HepG2 (cell line): Measurements from ENCODE around the gene UGGT1. TPM values are rescaled to one million over a fixed set of nuclear protein-coding genes. Genes with fewer than 3 reads are reported as not detected.
A peak's percentile ranks its signal among the peaks of the same experiment; 100 is the strongest.

ENCODE experiments used
- ATF7-NPFF ChIP-seq: sonication (generic); formaldehyde crosslinking; IDR thresholded peaks from 2 replicates; pipeline ENCODE4 v1.8.1; 2023; ENCODE audit warnings: mild to moderate bottlenecking, low read depth, missing genetic modification reagents, moderate library complexity
- BRCA1 ChIP-seq: sonication (generic); formaldehyde crosslinking; IDR thresholded peaks from 2 replicates; pipeline ENCODE4 v1.4.0; 2020; ENCODE audit warnings: missing genetic modification reagents
- CAMTA2 ChIP-seq: sonication (generic); formaldehyde crosslinking; IDR thresholded peaks from 2 replicates; pipeline ENCODE4 v1.4.0; 2020; ENCODE audit warnings: mild to moderate bottlenecking, missing genetic modification reagents, borderline replicate concordance
- EED ChIP-seq: sonication (generic); formaldehyde crosslinking; IDR thresholded peaks from 2 replicates; pipeline ENCODE4 v1.5.0; 2020; ENCODE audit warnings: mild to moderate bottlenecking, missing genetic modification reagents
- EP300 ChIP-seq, 3 experiments: sonication (generic) in 1 of 3; formaldehyde crosslinking in 1 of 3; IDR thresholded peaks; 2 replicates each; pipeline versions ENCODE4 v1.5.1 to v1.6.1; 2011 to 2020; ENCODE audit warnings: low read depth in 2 of 3, low read length in 2 of 3, borderline replicate concordance in 1 of 3, improper control_type of control experiment in 1 of 3, mild to moderate bottlenecking in 1 of 3, missing genetic modification reagents in 1 of 3, moderate library complexity in 1 of 3
- FOXA1 ChIP-seq, 2 experiments: fragments of 450-650 bp in 1 of 2; sonication (generic) in 1 of 2; formaldehyde crosslinking in 1 of 2; IDR thresholded peaks; 2 replicates each; pipeline versions ENCODE4 v1.4.0 to v1.6.1; 2016 to 2020; ENCODE audit warnings: missing genetic modification reagents in 1 of 2
- HDAC6 ChIP-seq: fragments of 200-600 bp; sonication (generic); IDR thresholded peaks from 2 replicates; pipeline ENCODE4 v1.7.0; 2017; ENCODE audit warnings: mild to moderate bottlenecking, antibody characterized with exemption, low read length, low read depth
- HOXD1 ChIP-seq: sonication (generic); formaldehyde crosslinking; IDR thresholded peaks from 2 replicates; pipeline ENCODE4 v1.5.0; 2020; ENCODE audit warnings: missing genetic modification reagents
- NR2F2 ChIP-seq: IDR thresholded peaks from 2 replicates; pipeline ENCODE4 v1.6.1; 2012; ENCODE audit warnings: low read depth, inconsistent platforms, borderline replicate concordance
- SMARCE1 ChIP-seq: fragments of 450-650 bp; IDR thresholded peaks from 2 replicates; pipeline ENCODE4 v1.6.1; 2017; ENCODE audit warnings: borderline replicate concordance
- SRSF4 ChIP-seq: fragments of 200-400 bp; formaldehyde crosslinking; IDR thresholded peaks from one replicate; pipeline ENCODE4 v1.6.1; 2018; ENCODE audit warnings: mild to moderate bottlenecking, low read depth, low read length, moderate library complexity; ENCODE audit not compliant: poor library complexity, severe bottlenecking
- TOE1 ChIP-seq: sonication (generic); formaldehyde crosslinking; IDR thresholded peaks from 2 replicates; pipeline ENCODE4 v1.4.0; 2020; ENCODE audit warnings: mild to moderate bottlenecking, missing genetic modification reagents
- ZNF335 ChIP-seq: sonication (generic); formaldehyde crosslinking; IDR thresholded peaks from 2 replicates; pipeline ENCODE4 v1.4.0; 2020; ENCODE audit warnings: missing genetic modification reagents
- ZNF383 ChIP-seq: sonication (generic); formaldehyde crosslinking; IDR thresholded peaks from 2 replicates; pipeline ENCODE4 v1.4.0; 2020; ENCODE audit warnings: missing genetic modification reagents, mild to moderate bottlenecking, borderline replicate concordance
- ZNF446 ChIP-seq: sonication (generic); formaldehyde crosslinking; IDR thresholded peaks from 2 replicates; pipeline ENCODE4 v1.5.0; 2020; ENCODE audit warnings: mild to moderate bottlenecking, missing genetic modification reagents
- ZNF672 ChIP-seq: sonication (generic); formaldehyde crosslinking; IDR thresholded peaks from 2 replicates; pipeline ENCODE4 v1.8.1; 2022; ENCODE audit warnings: missing genetic modification reagents
- ZNF781 ChIP-seq: sonication (generic); formaldehyde crosslinking; IDR thresholded peaks from 2 replicates; pipeline ENCODE4 v1.5.1; 2020; ENCODE audit warnings: borderline replicate concordance, mild to moderate bottlenecking, missing genetic modification reagents; ENCODE audit errors: not compliant biosample characterization
- polyA plus RNA-seq, 8 experiments: library from polyadenylated mRNA; depleted of rRNA in 3 of 8; stranded (reverse) in 7 of 8; unstranded in 1 of 8; fragments of >200 nt; fragmentation: Illumina TruSeq in 4 of 8; extraction: Trizol in 4 of 8; gene quantifications; 2 replicates each; pipeline versions ENCODE4 v1.2.1 to v1.2.3, GENCODE V29; 2011 to 2016; ENCODE audit warnings: low read depth in 4 of 8, missing spikeins in 1 of 8, mixed read lengths in 1 of 8; ENCODE audit not compliant: insufficient read depth in 1 of 8
- total RNA-seq, 5 experiments: library from RNA; depleted of rRNA; stranded (reverse); fragments of >200 nt; fragmentation: Illumina TruSeq; extraction: Trizol; gene quantifications; 2 replicates each; pipeline ENCODE4 v1.2.3, GENCODE V29; 2016; ENCODE audit warnings: low read depth in 1 of 5
- TF ChIP-seq, protein P1 (sequence below): sonication (generic); formaldehyde crosslinking; IDR thresholded peaks from 2 replicates; pipeline ENCODE4 v1.8.0; 2022; ENCODE audit warnings: missing genetic modification reagents, mild to moderate bottlenecking, borderline replicate concordance
- TF ChIP-seq, protein P2 (sequence below): sonication (generic); formaldehyde crosslinking; IDR thresholded peaks from 2 replicates; pipeline ENCODE4 v1.8.0; 2022; ENCODE audit warnings: mild to moderate bottlenecking, missing genetic modification reagents; ENCODE audit not compliant: insufficient replicate concordance
- TF ChIP-seq, protein P3 (sequence below): sonication (generic); formaldehyde crosslinking; IDR thresholded peaks from 2 replicates; pipeline ENCODE4 v1.4.0; 2020; ENCODE audit warnings: missing genetic modification reagents, mild to moderate bottlenecking, borderline replicate concordance
- TF ChIP-seq, protein P4 (sequence below): fragments of 450-650 bp; IDR thresholded peaks from 2 replicates; pipeline ENCODE4 v1.6.1; 2017

UGGT1 gene
- total and polyA plus RNA-seq, 2 of the 13 experiments (the other 11 are each of a cell fraction or from before 2014, with no cell fraction given), result 35.8 to 83.2 TPM

DNA sequence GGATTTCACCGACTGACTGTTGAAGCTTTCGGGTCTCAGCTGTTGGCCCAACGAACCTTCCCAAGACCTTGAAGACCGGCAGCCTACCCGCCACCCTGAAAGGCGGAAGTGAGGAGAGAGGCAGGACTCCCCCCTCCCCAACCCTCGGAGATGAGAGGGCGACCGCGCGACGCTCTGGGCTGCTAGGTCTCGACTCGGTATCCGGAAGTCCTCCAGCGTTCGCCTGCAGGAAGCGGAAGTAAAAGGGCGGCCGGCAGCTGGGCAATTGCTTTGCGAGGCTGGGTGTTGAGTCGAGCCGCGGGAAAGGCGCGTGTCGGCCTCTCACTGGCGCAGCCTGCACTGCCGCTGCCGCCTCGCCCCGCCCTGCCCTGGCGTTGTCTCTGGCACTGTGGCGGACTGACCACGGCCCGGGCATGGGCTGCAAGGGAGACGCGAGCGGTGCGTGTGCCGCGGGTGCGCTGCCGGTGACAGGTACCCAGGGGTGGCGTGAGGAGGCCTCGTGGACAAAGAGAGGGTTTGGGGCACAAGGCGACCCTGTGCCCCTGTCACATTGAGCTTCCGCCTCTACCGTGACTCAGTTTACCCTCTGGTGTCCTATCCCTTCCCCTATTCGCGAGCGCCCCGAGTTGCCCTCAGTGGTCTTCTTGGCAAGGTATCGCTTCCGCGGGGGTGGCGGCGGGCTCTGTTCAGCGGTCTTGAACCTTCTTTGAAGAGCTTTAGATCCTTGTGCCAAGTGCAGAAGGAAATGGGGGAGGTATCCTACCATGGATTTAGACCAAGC is at the start of gene UGGT1 (continued):
- TF ChIP-seq HDAC6 (no peak), ZNF383 (CRISPR knock-in tag) (peak; percentile 92; the same call in 1 of the 2 replicates), SMARCE1 (no peak), ZNF672 (CRISPR knock-in tag) (no peak), FOXA1 (IDR thresholded peaks at IDR 0.05) (no peak), FOXA1 (CRISPR knock-in tag; IDR thresholded peaks at IDR 0.05) (peak; percentile 6; the same call in 1 of the 2 replicates), HOXD1 (peak; percentile 82; the same call in 1 of the 2 replicates), CAMTA2 (peak; percentile 74; the same call in 1 of the 2 replicates), ZNF335 (CRISPR knock-in tag) (peak; percentile 95), BRCA1 (CRISPR knock-in tag) (0 out of 2 replicates have a peak, but pooled peaks have one; percentile 68), EED (CRISPR knock-in tag) (peak; percentile 99), ATF7-NPFF (peak; percentile 96), TOE1 (CRISPR knock-in tag) (peak; percentile 72; the same call in 1 of the 2 replicates), SRSF4 (no peak), NR2F2 (no peak), ZNF446 (CRISPR knock-in tag) (peak; percentile 92), ZNF781 (CRISPR knock-in tag) (peak; percentile 70), EP300 (IDR thresholded peaks at IDR 0.05; ENCODE audit: low read depth in 2 of 2, low read length in 2 of 2) (peak; percentile 66 to 74; a peak in 3 of 4 replicates), EP300 (CRISPR knock-in tag; IDR thresholded peaks at IDR 0.05; ENCODE audit: borderline replicate concordance) (peak; percentile 15; the same call in 1 of the 2 replicates)
- TF ChIP-seq, protein P1, sequence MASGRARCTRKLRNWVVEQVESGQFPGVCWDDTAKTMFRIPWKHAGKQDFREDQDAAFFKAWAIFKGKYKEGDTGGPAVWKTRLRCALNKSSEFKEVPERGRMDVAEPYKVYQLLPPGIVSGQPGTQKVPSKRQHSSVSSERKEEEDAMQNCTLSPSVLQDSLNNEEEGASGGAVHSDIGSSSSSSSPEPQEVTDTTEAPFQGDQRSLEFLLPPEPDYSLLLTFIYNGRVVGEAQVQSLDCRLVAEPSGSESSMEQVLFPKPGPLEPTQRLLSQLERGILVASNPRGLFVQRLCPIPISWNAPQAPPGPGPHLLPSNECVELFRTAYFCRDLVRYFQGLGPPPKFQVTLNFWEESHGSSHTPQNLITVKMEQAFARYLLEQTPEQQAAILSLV, result peak; percentile 95
- TF ChIP-seq, protein P2, sequence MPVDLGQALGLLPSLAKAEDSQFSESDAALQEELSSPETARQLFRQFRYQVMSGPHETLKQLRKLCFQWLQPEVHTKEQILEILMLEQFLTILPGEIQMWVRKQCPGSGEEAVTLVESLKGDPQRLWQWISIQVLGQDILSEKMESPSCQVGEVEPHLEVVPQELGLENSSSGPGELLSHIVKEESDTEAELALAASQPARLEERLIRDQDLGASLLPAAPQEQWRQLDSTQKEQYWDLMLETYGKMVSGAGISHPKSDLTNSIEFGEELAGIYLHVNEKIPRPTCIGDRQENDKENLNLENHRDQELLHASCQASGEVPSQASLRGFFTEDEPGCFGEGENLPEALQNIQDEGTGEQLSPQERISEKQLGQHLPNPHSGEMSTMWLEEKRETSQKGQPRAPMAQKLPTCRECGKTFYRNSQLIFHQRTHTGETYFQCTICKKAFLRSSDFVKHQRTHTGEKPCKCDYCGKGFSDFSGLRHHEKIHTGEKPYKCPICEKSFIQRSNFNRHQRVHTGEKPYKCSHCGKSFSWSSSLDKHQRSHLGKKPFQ, result peak; percentile 84
- TF ChIP-seq, protein P3, sequence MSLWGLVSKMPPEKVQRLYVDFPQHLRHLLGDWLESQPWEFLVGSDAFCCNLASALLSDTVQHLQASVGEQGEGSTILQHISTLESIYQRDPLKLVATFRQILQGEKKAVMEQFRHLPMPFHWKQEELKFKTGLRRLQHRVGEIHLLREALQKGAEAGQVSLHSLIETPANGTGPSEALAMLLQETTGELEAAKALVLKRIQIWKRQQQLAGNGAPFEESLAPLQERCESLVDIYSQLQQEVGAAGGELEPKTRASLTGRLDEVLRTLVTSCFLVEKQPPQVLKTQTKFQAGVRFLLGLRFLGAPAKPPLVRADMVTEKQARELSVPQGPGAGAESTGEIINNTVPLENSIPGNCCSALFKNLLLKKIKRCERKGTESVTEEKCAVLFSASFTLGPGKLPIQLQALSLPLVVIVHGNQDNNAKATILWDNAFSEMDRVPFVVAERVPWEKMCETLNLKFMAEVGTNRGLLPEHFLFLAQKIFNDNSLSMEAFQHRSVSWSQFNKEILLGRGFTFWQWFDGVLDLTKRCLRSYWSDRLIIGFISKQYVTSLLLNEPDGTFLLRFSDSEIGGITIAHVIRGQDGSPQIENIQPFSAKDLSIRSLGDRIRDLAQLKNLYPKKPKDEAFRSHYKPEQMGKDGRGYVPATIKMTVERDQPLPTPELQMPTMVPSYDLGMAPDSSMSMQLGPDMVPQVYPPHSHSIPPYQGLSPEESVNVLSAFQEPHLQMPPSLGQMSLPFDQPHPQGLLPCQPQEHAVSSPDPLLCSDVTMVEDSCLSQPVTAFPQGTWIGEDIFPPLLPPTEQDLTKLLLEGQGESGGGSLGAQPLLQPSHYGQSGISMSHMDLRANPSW (CRISPR knock-in tag), result 0 out of 2 replicates have a peak, but pooled peaks have one; percentile 61
- TF ChIP-seq, protein P4, sequence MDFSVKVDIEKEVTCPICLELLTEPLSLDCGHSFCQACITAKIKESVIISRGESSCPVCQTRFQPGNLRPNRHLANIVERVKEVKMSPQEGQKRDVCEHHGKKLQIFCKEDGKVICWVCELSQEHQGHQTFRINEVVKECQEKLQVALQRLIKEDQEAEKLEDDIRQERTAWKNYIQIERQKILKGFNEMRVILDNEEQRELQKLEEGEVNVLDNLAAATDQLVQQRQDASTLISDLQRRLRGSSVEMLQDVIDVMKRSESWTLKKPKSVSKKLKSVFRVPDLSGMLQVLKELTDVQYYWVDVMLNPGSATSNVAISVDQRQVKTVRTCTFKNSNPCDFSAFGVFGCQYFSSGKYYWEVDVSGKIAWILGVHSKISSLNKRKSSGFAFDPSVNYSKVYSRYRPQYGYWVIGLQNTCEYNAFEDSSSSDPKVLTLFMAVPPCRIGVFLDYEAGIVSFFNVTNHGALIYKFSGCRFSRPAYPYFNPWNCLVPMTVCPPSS, result no peak
